Frontal cortex (tissue), 4 donors: ENCODE data around the gene ANKRD13A. TPM values are rescaled to one million over a fixed set of nuclear protein-coding genes. Genes with fewer than 3 reads are reported as not detected.

Source experiments
- DNase-seq, 2 donors: peaks; one replicate each; pipeline ENCODE4 v3.0.0; 2012; ENCODE audit warnings: low spot score in 2 of 2
- FAIRE-seq: peaks from 2 replicates; lab custom pipeline; 2012; peaks lifted over from hg19 to GRCh38; lab: Jason Lieb, UNC
- total RNA-seq: library from RNA; depleted of rRNA; stranded (reverse); fragments of >200 nt; gene quantifications from one replicate; pipeline ENCODE4 v1.2.3, GENCODE V29; 2014
- donor health status: control.
- donor health status: control.
- donor health status: control.

ANKRD13A gene
- total RNA-seq, result 24.9 TPM

- no peak for FAIRE-seq
- peak; percentile 86 to 89 for DNase-seq
Measured at GRCh38 chr12:109998904-109999648, at the start of gene ANKRD13A. Gene ANKRD13A, plus strand, starts transcription at chr12:109999430. Its CDS starts 259 bp downstream, at chr12:109999689.

GRCh38 chr12:109950625-109951024 lies 48.6 kb upstream of the ANKRD13A start:
- no peak for FAIRE-seq

GRCh38 chr12:109951136-109951535 lies 48.1 kb upstream of the ANKRD13A start:
- DNase-seq (no peak), FAIRE-seq (no peak)

More at GRCh38 chr12:109950625-109951024, 48.6 kb upstream of the ANKRD13A start:
- DNase-seq, result no peak

GRCh38 chr12:109951751-109952150 lies 47.5 kb upstream of the ANKRD13A start:
- no peak for FAIRE-seq

GRCh38 chr12:109952160-109952858 lies 46.9 kb upstream of the ANKRD13A start:
- DNase-seq (no peak), FAIRE-seq (no peak)

More at GRCh38 chr12:109951751-109952150, 47.5 kb upstream of the ANKRD13A start:
- peak in 1 of 2 donors; percentile 31 for DNase-seq

GRCh38 chr12:109952873-109953272 lies 46.4 kb upstream of the ANKRD13A start:
- DNase-seq (no peak), FAIRE-seq (no peak)

GRCh38 chr12:109953656-109954055 lies 45.6 kb upstream of the ANKRD13A start:
- DNase-seq (no peak), FAIRE-seq (no peak)

- DNase-seq (no peak), FAIRE-seq (no peak)
Measured at GRCh38 chr12:109958374-109958773, 40.9 kb upstream of the ANKRD13A start.

- no peak for FAIRE-seq
- DNase-seq, result no peak
Measured at GRCh38 chr12:109959411-109960093, 39.7 kb upstream of the ANKRD13A start.

- DNase-seq, result no peak
- FAIRE-seq, result no peak
Measured at GRCh38 chr12:109961201-109961600, 38.0 kb upstream of the ANKRD13A start.

- FAIRE-seq, result no peak
- no peak for DNase-seq
Measured at GRCh38 chr12:109961612-109962011, 37.6 kb upstream of the ANKRD13A start.

GRCh38 chr12:109962398-109962797 lies 36.8 kb upstream of the ANKRD13A start:
- DNase-seq, result no peak
- FAIRE-seq, result no peak

GRCh38 chr12:109963330-109963729 lies 35.9 kb upstream of the ANKRD13A start:
- no peak for FAIRE-seq
- no peak for DNase-seq

- no peak for DNase-seq
- FAIRE-seq, result no peak
Measured at GRCh38 chr12:109963743-109964429, 35.3 kb upstream of the ANKRD13A start.

GRCh38 chr12:109966546-109966945 lies 32.7 kb upstream of the ANKRD13A start:
- FAIRE-seq (no peak), DNase-seq (no peak)

- no peak for FAIRE-seq
Measured at GRCh38 chr12:109967383-109968031, 31.7 kb upstream of the ANKRD13A start.

GRCh38 chr12:109968032-109968420 lies 31.2 kb upstream of the ANKRD13A start:
- FAIRE-seq (no peak), DNase-seq (no peak)

More at GRCh38 chr12:109967383-109968031, 31.7 kb upstream of the ANKRD13A start:
- no peak for DNase-seq

- FAIRE-seq, result no peak
- no peak for DNase-seq
Measured at GRCh38 chr12:109968801-109969200, 30.4 kb upstream of the ANKRD13A start.

- no peak for DNase-seq
- FAIRE-seq, result no peak
Measured at GRCh38 chr12:109972821-109973220, 26.4 kb upstream of the ANKRD13A start.

GRCh38 chr12:109981311-109981710 lies 17.9 kb upstream of the ANKRD13A start:
- no peak for FAIRE-seq
- DNase-seq, result no peak
